PC-3 (cell line): ENCODE results near the gene MPI. TPM values are rescaled to one million over a fixed set of nuclear protein-coding genes. Genes with fewer than 3 reads are reported as not detected.
A peak's percentile ranks its signal among the peaks of the same experiment; 100 is the strongest.

Experiments
- ATAC-seq: fragments of 200-7000 bp; cut with Tn5 transposase; 2 replicates; pipeline ENCODE4 v1.9.1; 2020; ENCODE audit warnings: mild to moderate bottlenecking, moderate library complexity
- BruUV-seq: library from RNA; stranded (reverse); fragments of 400-500 nt; replicated peaks from 2 replicates; lab custom pipeline; 2021; lab: Mats Ljungman, UMichigan
- CTCF ChIA-PET: fragments of 300-600 bp; sonication (Branson Sonifier 250); formaldehyde crosslinking; loops from one replicate; lab custom pipeline; 2022; ENCODE audit warnings: antibody characterized with exemption; lab: Charles Lee
- POLR2A ChIA-PET: fragments of 300-600 bp; sonication (Branson Sonifier 250); formaldehyde crosslinking; loops from one replicate; lab custom pipeline; 2022; ENCODE audit warnings: antibody characterized with exemption; ENCODE audit not compliant: unreplicated experiment; lab: Charles Lee
- DNase-seq: peaks from one replicate; pipeline ENCODE4 v3.0.0-alpha.2; 2015
- H2AFZ ChIP-seq: fragments of 300-600 bp; sonication (generic); 2 replicates; pipeline ENCODE4 v1.6.0; 2016; ENCODE audit warnings: antibody characterized with exemption, low read length
- H3F3A ChIP-seq: fragments of 300-600 bp; sonication (generic); one replicate; pipeline ENCODE4 v1.6.0; 2017; ENCODE audit warnings: antibody characterized with exemption, low read length, control low read depth, mild to moderate bottlenecking; ENCODE audit not compliant: unreplicated experiment
- H3K27ac ChIP-seq: fragments of 300-600 bp; sonication (generic); 2 replicates; pipeline ENCODE4 v1.5.1; 2016; ENCODE audit warnings: mild to moderate bottlenecking, low read length
- H3K27me3 ChIP-seq: fragments of 300-600 bp; sonication (generic); 2 replicates; pipeline ENCODE4 v1.6.1; 2016; ENCODE audit warnings: low read length, mixed read lengths
- H3K36me3 ChIP-seq: fragments of 300-600 bp; sonication (generic); 2 replicates; pipeline ENCODE4 v1.6.1; 2016; ENCODE audit warnings: low read depth, mixed run types, low read length, mixed read lengths
- H3K4me1 ChIP-seq: fragments of 300-600 bp; sonication (generic); 2 replicates; pipeline ENCODE4 v1.5.1; 2016; ENCODE audit warnings: low read length; ENCODE audit not compliant: insufficient read depth
- H3K4me2 ChIP-seq: fragments of 300-600 bp; sonication (generic); 2 replicates; pipeline ENCODE4 v1.6.0; 2016; ENCODE audit warnings: low read length
- H3K4me3 ChIP-seq: fragments of 300-600 bp; sonication (generic); 2 replicates; pipeline ENCODE4 v1.5.1; 2016; ENCODE audit warnings: mild to moderate bottlenecking, low read length, mixed read lengths
- H3K79me2 ChIP-seq: fragments of 300-600 bp; sonication (generic); 2 replicates; pipeline ENCODE4 v1.6.1; 2017; ENCODE audit warnings: low read length, mixed read lengths
- H3K9ac ChIP-seq: fragments of 300-600 bp; sonication (generic); 2 replicates; pipeline ENCODE4 v1.6.0; 2016; ENCODE audit warnings: mild to moderate bottlenecking, low read length
- H3K9me2 ChIP-seq: fragments of 300-600 bp; sonication (generic); replicated peaks from 2 replicates; pipeline ENCODE4 v1.6.1; 2016; ENCODE audit warnings: mixed run types, low read length, mixed read lengths
- H3K9me3 ChIP-seq: fragments of 300-600 bp; sonication (generic); 2 replicates; pipeline ENCODE4 v1.6.1; 2016; ENCODE audit warnings: low read length, mixed read lengths
- H4K20me1 ChIP-seq: fragments of 300-600 bp; sonication (generic); 2 replicates; pipeline ENCODE4 v1.6.1; 2016; ENCODE audit warnings: low read length, mixed read lengths
- EZH2 ChIP-seq: fragments of 300-600 bp; sonication (generic); IDR thresholded peaks from one replicate; pipeline ENCODE4 v1.6.1; 2017; ENCODE audit warnings: antibody characterized with exemption, mild to moderate bottlenecking, low read length; ENCODE audit not compliant: unreplicated experiment
- EZH2phosphoT487 ChIP-seq: fragments of 300-600 bp; sonication (generic); IDR thresholded peaks from 2 replicates; pipeline ENCODE4 v1.6.1; 2018; ENCODE audit warnings: mild to moderate bottlenecking, antibody characterized with exemption, low read length, borderline replicate concordance
- intact Hi-C: fragments of 100-400 bp; cut with micrococcal nuclease; formaldehyde crosslinking; loops from 2 replicates; pipeline ENCODE4 v1.9.0; 2023
- total RNA-seq: library from RNA; depleted of rRNA; stranded (reverse); fragments of >200 nt; gene quantifications from 2 replicates; pipeline ENCODE4 v1.2.3, GENCODE V29; 2014
- TF ChIP-seq, protein P1 (sequence below): fragments of 300-600 bp; sonication (generic); conservative IDR thresholded peaks from 2 replicates; pipeline ENCODE4 v1.5.1; 2017; ENCODE audit warnings: antibody characterized with exemption, low read depth, mild to moderate bottlenecking, low read length

Gene MPI
- total RNA-seq, 1 experiment from 2014 or later, result 35.2 TPM

DNA sequence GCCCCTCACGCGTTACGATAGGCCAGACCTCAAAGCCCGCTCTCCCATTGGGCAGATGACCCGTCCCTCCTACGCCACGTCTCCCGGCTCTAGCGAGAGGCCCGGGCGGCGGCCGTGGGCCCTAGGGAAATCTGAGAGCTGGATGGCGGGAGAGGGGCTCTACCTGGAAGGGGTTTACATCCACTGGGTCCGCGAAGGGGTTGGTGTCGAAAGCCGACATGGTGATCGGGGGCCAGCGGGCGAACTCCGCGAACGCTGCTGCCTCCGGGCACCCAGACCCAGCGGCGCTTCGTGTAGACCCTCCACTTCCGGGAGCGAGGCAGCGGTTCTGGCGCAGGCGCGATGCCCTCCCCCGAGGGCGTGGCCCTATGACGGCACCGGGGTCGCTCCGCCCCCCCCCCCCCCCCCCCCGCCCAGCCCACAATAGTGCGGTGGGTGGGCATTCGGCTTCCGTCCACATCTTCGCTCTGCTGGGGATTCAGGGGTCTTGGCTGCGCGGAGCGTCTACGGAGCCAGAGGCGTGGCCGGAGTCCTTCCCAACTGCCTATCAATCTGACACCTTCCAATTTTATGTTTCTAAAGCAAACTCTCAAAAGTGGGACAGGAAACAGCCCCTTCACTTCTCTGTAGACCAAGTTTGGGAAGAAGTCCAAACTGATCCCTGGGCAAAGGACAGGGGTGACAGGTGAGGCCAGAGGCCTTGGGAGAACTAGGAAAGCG, 16.6 kb upstream of the MPI start, which contains the start of gene SCAMP2:
Gene SCAMP2 (minus strand): TSS at position 330 of the 720 bp plus-strand sequence. CDS start 110 bp downstream, at position 220.
- H3K4me1 ChIP-seq, result peaks cover 11% of the 10 kb centered on the region; the same call in 1 of the 2 replicates
- peak within 1 kb of the TSS; percentile 95 for H2AFZ ChIP-seq
- peaks cover 10% of the 10 kb centered on the region; the same call in 1 of the 2 replicates for H4K20me1 ChIP-seq
- DNase-seq, result peak; percentile 92
- ChIA-PET POLR2A (no interaction called here), CTCF (interaction anchor here (0.5 kb wide), 1 partner anchor 102 kb away, joined by 3 read pairs; no protein-coding TSS in a partner anchor)
- H3K27me3 ChIP-seq, result no peaks in the 10 kb centered on the region
- peak; percentile 99 for ATAC-seq
- TF ChIP-seq, protein P1, sequence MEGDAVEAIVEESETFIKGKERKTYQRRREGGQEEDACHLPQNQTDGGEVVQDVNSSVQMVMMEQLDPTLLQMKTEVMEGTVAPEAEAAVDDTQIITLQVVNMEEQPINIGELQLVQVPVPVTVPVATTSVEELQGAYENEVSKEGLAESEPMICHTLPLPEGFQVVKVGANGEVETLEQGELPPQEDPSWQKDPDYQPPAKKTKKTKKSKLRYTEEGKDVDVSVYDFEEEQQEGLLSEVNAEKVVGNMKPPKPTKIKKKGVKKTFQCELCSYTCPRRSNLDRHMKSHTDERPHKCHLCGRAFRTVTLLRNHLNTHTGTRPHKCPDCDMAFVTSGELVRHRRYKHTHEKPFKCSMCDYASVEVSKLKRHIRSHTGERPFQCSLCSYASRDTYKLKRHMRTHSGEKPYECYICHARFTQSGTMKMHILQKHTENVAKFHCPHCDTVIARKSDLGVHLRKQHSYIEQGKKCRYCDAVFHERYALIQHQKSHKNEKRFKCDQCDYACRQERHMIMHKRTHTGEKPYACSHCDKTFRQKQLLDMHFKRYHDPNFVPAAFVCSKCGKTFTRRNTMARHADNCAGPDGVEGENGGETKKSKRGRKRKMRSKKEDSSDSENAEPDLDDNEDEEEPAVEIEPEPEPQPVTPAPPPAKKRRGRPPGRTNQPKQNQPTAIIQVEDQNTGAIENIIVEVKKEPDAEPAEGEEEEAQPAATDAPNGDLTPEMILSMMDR, result no peak
- TF ChIP-seq EZH2phosphoT487 (no peak), EZH2 (no peak)
- peak within 1 kb of the TSS; percentile 99 for H3K4me3 ChIP-seq
- intact Hi-C loops, result no loop called here
- peaks cover 46% of the 10 kb centered on the region for H3K79me2 ChIP-seq
- H3F3A ChIP-seq, result no peaks in the 10 kb centered on the region
- peak within 1 kb of the TSS; percentile 100 for H3K4me2 ChIP-seq
- no peaks in the 10 kb centered on the region for H3K9me2 ChIP-seq
- BruUV-seq, result TSS peak; percentile 67
- H3K36me3 ChIP-seq, result no peaks in the 10 kb centered on the region
- H3K9ac ChIP-seq, result peak within 1 kb of the TSS; percentile 93
- H3K9me3 ChIP-seq, result no peaks in the 10 kb centered on the region
- H3K27ac ChIP-seq, result peak within 1 kb of the TSS; percentile 55

DNA sequence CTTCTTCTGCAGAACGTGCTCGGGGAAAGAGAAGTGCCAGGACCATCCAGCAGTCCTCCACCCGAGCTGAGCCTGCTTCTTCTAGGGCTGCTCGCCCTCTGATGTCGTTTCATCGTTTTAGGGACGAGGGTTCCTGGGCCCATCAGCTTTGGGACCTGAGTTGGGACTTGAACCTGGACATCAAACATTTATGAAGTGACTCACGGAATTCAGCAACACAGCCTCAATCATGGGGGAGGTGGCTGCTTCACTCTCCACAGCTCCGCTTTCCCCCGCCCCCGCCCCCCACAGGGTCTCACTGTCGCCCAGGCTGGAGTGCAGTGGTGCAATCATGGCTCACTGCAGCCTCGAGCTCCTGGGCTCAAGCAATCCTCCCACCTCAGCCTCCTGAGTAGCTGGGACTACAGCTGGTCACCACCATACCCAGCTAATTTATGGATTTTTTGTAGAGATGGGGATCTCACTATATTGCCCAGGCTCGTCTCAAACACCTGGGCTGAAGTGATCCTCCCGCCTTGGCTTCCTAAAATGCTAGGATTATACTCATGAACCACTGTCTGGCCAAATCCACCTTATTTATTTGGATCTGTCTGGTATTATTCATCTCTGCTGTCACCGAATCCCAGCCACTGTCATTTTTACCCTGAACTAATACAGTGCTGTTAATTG, 16.0 kb upstream of the MPI start:
- Histone ChIP-seq H3K27me3 (no peaks in the 10 kb centered on the region), H3K36me3 (no peaks in the 10 kb centered on the region), H3K4me2 (peak overlapping the region; percentile 99), H4K20me1 (peaks cover 10% of the 10 kb centered on the region; the same call in 1 of the 2 replicates), H3F3A (no peaks in the 10 kb centered on the region), H3K9me3 (no peaks in the 10 kb centered on the region), H3K79me2 (peaks cover 39% of the 10 kb centered on the region), H3K4me3 (peak overlapping the region; percentile 99), H3K27ac (no peak overlapping the region), H3K4me1 (peaks cover 11% of the 10 kb centered on the region; the same call in 1 of the 2 replicates), H3K9me2 (no peaks in the 10 kb centered on the region), H2AFZ (peak overlapping the region; percentile 95), H3K9ac (peak overlapping the region; percentile 93)
- TF ChIP-seq, protein P1, result no peak
- no peak for TF ChIP-seq EZH2
- no peak for DNase-seq
- intact Hi-C loops, result no loop called here
- ChIA-PET POLR2A (interaction anchor here (0.5 kb wide), 1 partner anchor 222 kb away, joined by 3 read pairs; no protein-coding TSS in a partner anchor), CTCF (no interaction called here)
- no TSS peak for BruUV-seq
- ATAC-seq, result peak; percentile 18; the same call in 1 of the 2 replicates
